H1 (cell line): ENCODE measurements around the gene LILRB1. TPM values are rescaled to one million over a fixed set of nuclear protein-coding genes. Genes with fewer than 3 reads are reported as not detected.
"Not testable (repeated sequence)": the region's sequence is repeated elsewhere in the genome, so short reads cannot be mapped to it uniquely, and the experiment has no call there.

ENCODE experiments used
- CTCF ChIA-PET: fragments of 300-600 bp; sonication (Branson Sonifier 250); formaldehyde crosslinking; loops from one replicate; lab custom pipeline; 2021; ENCODE audit not compliant: partially characterized antibody; lab: Charles Lee
- POLR2A ChIA-PET: fragments of 300-600 bp; sonication (Branson Sonifier 250); formaldehyde crosslinking; loops from one replicate; lab custom pipeline; 2021; ENCODE audit warnings: inconsistent platforms; ENCODE audit not compliant: partially characterized antibody; lab: Charles Lee
- DNase-seq, 2 experiments: peaks; one replicate each; pipeline versions ENCODE4 v3.0.0 to v3.0.0-alpha.2; 2010 to 2022; ENCODE audit warnings: low spot score in 2 of 2, low read depth in 1 of 2, mixed read lengths in 1 of 2
- FAIRE-seq: peaks from 2 replicates; lab custom pipeline; 2011; peaks lifted over from hg19 to GRCh38; lab: Jason Lieb, UNC
- H2AFZ ChIP-seq: 2 replicates; pipeline ENCODE4 v1.8.1; 2012; ENCODE audit warnings: low read length, inconsistent platforms
- H2AK5ac ChIP-seq: 2 replicates; pipeline ENCODE4 v1.6.1; 2013; ENCODE audit warnings: low read depth, low read length
- H2BK120ac ChIP-seq: replicated peaks from 2 replicates; pipeline ENCODE3; 2013; ENCODE audit warnings: low read depth, low read length, inconsistent platforms
- H2BK12ac ChIP-seq: 2 replicates; pipeline ENCODE4 v1.6.1; 2013; ENCODE audit warnings: low read depth, low read length
- H2BK15ac ChIP-seq: 2 replicates; pipeline ENCODE4 v1.6.1; 2013; ENCODE audit warnings: low read length
- H2BK20ac ChIP-seq: 2 replicates; pipeline ENCODE4 v1.6.1; 2013; ENCODE audit warnings: low read length
- H2BK5ac ChIP-seq: 2 replicates; pipeline ENCODE4 v1.6.1; 2013; ENCODE audit warnings: low read depth, low read length
- H3K14ac ChIP-seq: 2 replicates; pipeline ENCODE4 v1.6.1; 2013; ENCODE audit warnings: inconsistent platforms; ENCODE audit not compliant: insufficient read length
- H3K18ac ChIP-seq: 2 replicates; pipeline ENCODE4 v1.6.1; 2013; ENCODE audit warnings: low read length; ENCODE audit errors: extremely low read depth
- H3K23ac ChIP-seq: 2 replicates; pipeline ENCODE4 v1.6.1; 2013; ENCODE audit warnings: inconsistent platforms; ENCODE audit not compliant: insufficient read length
- H3K23me2 ChIP-seq: 2 replicates; pipeline ENCODE4 v1.6.1; 2013; ENCODE audit warnings: low read depth, low read length
- H3K27ac ChIP-seq: 2 replicates; pipeline ENCODE4 v1.6.1; 2011; ENCODE audit warnings: low read depth, low read length, inconsistent platforms
- H3K27me3 ChIP-seq, 4 experiments: replicated peaks in 1 of 4; 1 replicate in 1 of 4; 2 replicates in 3 of 4; pipeline versions ENCODE4 v1.6.1 to v1.8.1; 2011 to 2013; ENCODE audit warnings: low read length in 3 of 4, mild to moderate bottlenecking in 3 of 4, inconsistent platforms in 2 of 4, mixed read lengths in 2 of 4, moderate library complexity in 1 of 4; ENCODE audit not compliant: control insufficient read depth in 3 of 4, insufficient read depth in 3 of 4; ENCODE audit errors: extremely low read depth in 1 of 4
- H3K36me3 ChIP-seq, 4 experiments: 2 replicates each; pipeline versions ENCODE4 v1.6.1 to v1.8.1; 2011 to 2013; ENCODE audit warnings: mild to moderate bottlenecking in 4 of 4, low read length in 3 of 4, moderate library complexity in 2 of 4, control low read depth in 1 of 4, inconsistent platforms in 1 of 4; ENCODE audit not compliant: insufficient read depth in 4 of 4, control insufficient read depth in 2 of 4
- H3K4ac ChIP-seq: replicated peaks from 2 replicates; pipeline ENCODE3; 2013; ENCODE audit warnings: low read length, low read depth, mixed read lengths, inconsistent platforms; ENCODE audit not compliant: insufficient read length
- H3K4me1 ChIP-seq, 4 experiments: replicated peaks in 1 of 4; 1 replicate in 1 of 4; 2 replicates in 3 of 4; pipeline versions ENCODE4 v1.6.1 to v1.8.1; 2011 to 2013; ENCODE audit warnings: low read length in 3 of 4, inconsistent platforms in 2 of 4, mixed read lengths in 1 of 4; ENCODE audit not compliant: insufficient read depth in 4 of 4, control insufficient read depth in 3 of 4
- H3K4me2 ChIP-seq, 2 experiments: 2 replicates each; pipeline versions ENCODE4 v1.6.1 to v1.8.1; 2011 to 2013; ENCODE audit warnings: low read depth in 2 of 2, low read length in 2 of 2, control low read depth in 1 of 2, inconsistent platforms in 1 of 2, mild to moderate bottlenecking in 1 of 2; ENCODE audit not compliant: insufficient read depth in 1 of 2
- H3K4me3 ChIP-seq, 4 experiments: fragments of 200-600, 300-600 bp in 1 of 4; sonication (generic), shearing (Covaris generic), sonication (Bioruptor Twin) in 1 of 4; 2 replicates each; pipeline versions ENCODE4 v1.5.1 to v1.8.1; 2011 to 2016; ENCODE audit warnings: low read length in 4 of 4, low read depth in 3 of 4, control low read depth in 2 of 4, inconsistent platforms in 2 of 4, mild to moderate bottlenecking in 2 of 4, mixed read lengths in 1 of 4, moderate library complexity in 1 of 4; ENCODE audit not compliant: insufficient read depth in 2 of 4; ENCODE audit errors: extremely low read depth in 1 of 4
- H3K56ac ChIP-seq: replicated peaks from 2 replicates; pipeline ENCODE3; 2013; ENCODE audit warnings: low read depth, mild to moderate bottlenecking, mixed read lengths, low read length, inconsistent platforms; ENCODE audit not compliant: insufficient read length
- H3K79me1 ChIP-seq: 2 replicates; pipeline ENCODE4 v1.6.1; 2013; ENCODE audit warnings: low read depth, low read length, control low read depth
- H3K79me2 ChIP-seq, 2 experiments: 2 replicates each; pipeline versions ENCODE4 v1.6.1 to v1.8.1; 2012 to 2013; ENCODE audit warnings: low read length in 2 of 2, mild to moderate bottlenecking in 2 of 2, inconsistent platforms in 1 of 2; ENCODE audit not compliant: insufficient read depth in 2 of 2, control insufficient read depth in 1 of 2
- H3K9ac ChIP-seq, 4 experiments: replicated peaks in 1 of 4; 1 replicate in 1 of 4; 2 replicates in 3 of 4; pipeline versions ENCODE4 v1.6.1 to v1.8.1; 2011 to 2013; ENCODE audit warnings: low read depth in 3 of 4, low read length in 3 of 4, control low read depth in 2 of 4, mild to moderate bottlenecking in 2 of 4, moderate library complexity in 2 of 4, inconsistent platforms in 1 of 4; ENCODE audit errors: extremely low read depth in 1 of 4
- H3K9me3 ChIP-seq, 2 experiments: 2 replicates each; pipeline versions ENCODE4 v1.6.1 to v1.8.1; 2012 to 2013; ENCODE audit warnings: mild to moderate bottlenecking in 2 of 2, moderate library complexity in 2 of 2, control low read depth in 1 of 2, inconsistent platforms in 1 of 2, low read depth in 1 of 2, low read length in 1 of 2, mixed read lengths in 1 of 2; ENCODE audit not compliant: insufficient read depth in 2 of 2
- H4K20me1 ChIP-seq, 2 experiments: replicated peaks in 1 of 2; 2 replicates each; pipeline versions ENCODE3 to v1.8.1; 2011 to 2013; ENCODE audit warnings: inconsistent platforms in 2 of 2, low read length in 2 of 2, mild to moderate bottlenecking in 1 of 2; ENCODE audit not compliant: insufficient read depth in 2 of 2, control insufficient read depth in 1 of 2
- H4K5ac ChIP-seq: 2 replicates; pipeline ENCODE4 v1.6.1; 2013; ENCODE audit warnings: low read length, low read depth, mixed read lengths, inconsistent platforms; ENCODE audit not compliant: insufficient read length
- H4K8ac ChIP-seq: 2 replicates; pipeline ENCODE4 v1.8.0; 2013; ENCODE audit warnings: mild to moderate bottlenecking, moderate library complexity, low read length, inconsistent platforms; ENCODE audit not compliant: insufficient read depth; ENCODE audit errors: extremely low read depth
- H4K91ac ChIP-seq: replicated peaks from 2 replicates; pipeline ENCODE3; 2013; ENCODE audit warnings: low read length, mixed read lengths, inconsistent platforms; ENCODE audit not compliant: insufficient read length
- WGBS, 2 experiments: shearing (Covaris generic) in 1 of 2; methylation state at CpG; one replicate each; pipeline versions ENCODE4 v1.1.6 to v1.1.7; 2013 to 2015; ENCODE audit warnings: low lambda C conversion rate in 2 of 2, mixed read lengths in 2 of 2, inconsistent platforms in 1 of 2, low coverage in 1 of 2, missing lambda C conversion rate in 1 of 2; ENCODE audit not compliant: insufficient replicate concordance in 2 of 2, insufficient coverage in 1 of 2, insufficient read length in 1 of 2; ENCODE audit errors: extremely low coverage in 1 of 2, missing lambda C conversion rate in 1 of 2; 5-methylcytosine and 5-hydroxymethylcytosine counted together
- polyA plus RNA-seq, 7 experiments: library from polyadenylated mRNA; depleted of rRNA in 3 of 7; stranded (reverse) in 5 of 7; unstranded in 2 of 7; fragments of >200 nt in 5 of 7; fragments of 200-250 nt in 2 of 7; gene quantifications; 1 replicate in 5 of 7; 2 replicates in 1 of 7; 4 replicates in 1 of 7; pipeline versions ENCODE4 v1.2.1 to v1.2.3, GENCODE V29; 2011 to 2013; ENCODE audit warnings: missing spikeins in 2 of 7, mixed read lengths in 2 of 7
- total RNA-seq: library from RNA; stranded (reverse); fragmentation: NEBNext Ultra II Directional; extraction: Animal tissue kit (Norgen Biotek cat#: 25700); gene quantifications from 2 replicates; pipeline ENCODE4 v1.2.1, GENCODE V29; 2021

The LILRB1 gene
- total and polyA plus RNA-seq, 2 of the 8 experiments (the other 6 are each of a cell fraction or from before 2014, with no cell fraction given), result not detected

GRCh38 chr19:54595680-54596436 lies 34.4 kb upstream of the LILRB1 start:
- H3K4me2 ChIP-seq, H4K5ac ChIP-seq, H2AFZ ChIP-seq, H3K18ac ChIP-seq, H2BK12ac ChIP-seq, H3K27ac ChIP-seq, H3K56ac ChIP-seq, H3K4me3 ChIP-seq, H3K79me1 ChIP-seq, H4K8ac ChIP-seq, H2BK15ac ChIP-seq, H3K4ac ChIP-seq, FAIRE-seq, H3K36me3 ChIP-seq, H3K27me3 ChIP-seq, H3K79me2 ChIP-seq, CTCF ChIA-PET, H4K91ac ChIP-seq, H2BK20ac ChIP-seq, H3K23ac ChIP-seq, H2BK120ac ChIP-seq, H3K4me1 ChIP-seq, DNase-seq, H2BK5ac ChIP-seq, H3K23me2 ChIP-seq, H4K20me1 ChIP-seq, H3K14ac ChIP-seq, POLR2A ChIA-PET, H3K9ac ChIP-seq, H2AK5ac ChIP-seq: not testable (repeated sequence)
- peaks cover 61 to 83% of the 10 kb centered on the region in 2 experiments for H3K9me3 ChIP-seq
- WGBS, 2 experiments, result 84% methylated on average over 19 of the region's 26 CpGs; no CpG with 5 or more reads in 1 of the 2 experiments
